Esophagus squamous epithelium (tissue), 5 donors: ENCODE measurements around the gene SMAGP. TPM values are rescaled to one million over a fixed set of nuclear protein-coding genes. Genes with fewer than 3 reads are reported as not detected.
"Not testable (repeated sequence)": the region's sequence is repeated elsewhere in the genome, so short reads cannot be mapped to it uniquely, and the experiment has no call there.

Experiments used
- DNase-seq: peaks from one replicate; lab custom pipeline; 2025; lab: John Stamatoyannopoulos, UW
- H3K27ac ChIP-seq, 4 donors: fragments of 200-600 bp; sonication (generic); one replicate each; pipeline ENCODE4 v1.5.1; 2016 to 2019; ENCODE audit warnings: mild to moderate bottlenecking in 1 of 4
- H3K27me3 ChIP-seq, 4 donors: fragments of 200-600 bp; sonication (generic); 1 replicate in 3 of 4; 2 replicates in 1 of 4; pipeline versions ENCODE4 v1.5.1 to v1.6.0; 2017 to 2021; ENCODE audit warnings: antibody characterized with exemption in 1 of 4
- H3K36me3 ChIP-seq, 3 donors: fragments of 200-600 bp; sonication (generic); one replicate each; pipeline ENCODE4 v1.5.1; 2016 to 2019
- H3K4me1 ChIP-seq, 3 donors: fragments of 200-600 bp; sonication (generic); one replicate each; pipeline ENCODE4 v1.5.1; 2017 to 2019
- H3K4me3 ChIP-seq, 4 donors: fragments of 200-600 bp; sonication (generic); 1 replicate in 3 of 4; 2 replicates in 1 of 4; pipeline ENCODE4 v1.5.1; 2016 to 2019; ENCODE audit warnings: mild to moderate bottlenecking in 2 of 4, moderate library complexity in 1 of 4
- H3K9me3 ChIP-seq, 3 donors: fragments of 200-600 bp; sonication (generic); one replicate each; pipeline ENCODE4 v1.5.1; 2016 to 2019
- CTCF ChIP-seq, 6 experiments: fragments of 450-650 bp in 4 of 6; fragments of 200-600 bp in 2 of 6; sonication (generic) in 2 of 6; IDR thresholded peaks; one replicate each; pipeline ENCODE4 v1.5.1; 2016 to 2019; ENCODE audit warnings: antibody characterized with exemption in 6 of 6, mild to moderate bottlenecking in 4 of 6, moderate library complexity in 4 of 6
- POLR2A ChIP-seq, 4 donors: fragments of 450-650 bp; IDR thresholded peaks; one replicate each; pipeline ENCODE4 v1.6.1; 2017; ENCODE audit warnings: antibody characterized with exemption in 4 of 4, mild to moderate bottlenecking in 4 of 4, moderate library complexity in 3 of 4
- WGBS, 2 donors: methylation state at CpG; one replicate each; pipeline ENCODE4 v1.1.5; 2018; 5-methylcytosine and 5-hydroxymethylcytosine counted together
- intact Hi-C: fragments of 100-400 bp; cut with DNase I; formaldehyde crosslinking; loops from one replicate; pipeline ENCODE4 v1.15.0; 2022
- total RNA-seq, 4 donors: library from RNA; depleted of rRNA; stranded (reverse); fragments of >200 nt; gene quantifications; one replicate each; pipeline ENCODE4 v1.1.0, GENCODE V29; 2016
- donor health status: DM: yes; HTN: yes; CAD: no.

Gene SMAGP
- total RNA-seq, 4 donors from 2014 or later: 97.8 to 169 (median 124) TPM

GRCh38 chr12:51307655-51308593 is 37.7 kb upstream of the SMAGP start:
- DNase-seq: no peak
- no peaks in the 10 kb centered on the region for H3K36me3 ChIP-seq
- H3K4me1 ChIP-seq: peaks cover 4 to 35% (median 14%) of the 10 kb centered on the region in 3 donors
- WGBS, 2 donors: 72 to 76% methylated on average over 5 to 6 of the region's 6 CpGs
- TF ChIP-seq CTCF (IDR thresholded peaks at IDR 0.05): no peak
- peak in 1 of 4 donors; percentile 43 for TF ChIP-seq POLR2A (IDR thresholded peaks at IDR 0.05)
- H3K27me3 ChIP-seq: no peaks in the 10 kb centered on the region
- intact Hi-C loops: no loop called here
- peak overlapping the region; percentile 42 to 83 (median 70) for H3K27ac ChIP-seq
- no peaks in the 10 kb centered on the region for H3K9me3 ChIP-seq
- H3K4me3 ChIP-seq: no peak overlapping the region

GRCh38 chr12:51306507-51306906 is 36.3 kb upstream of the SMAGP start:
- H3K36me3 ChIP-seq: no peaks in the 10 kb centered on the region
- DNase-seq: no peak
- H3K4me1 ChIP-seq: peaks cover 4 to 35% (median 14%) of the 10 kb centered on the region in 3 donors
- TF ChIP-seq CTCF (IDR thresholded peaks at IDR 0.05) (no peak), POLR2A (IDR thresholded peaks at IDR 0.05) (no peak)
- WGBS, 2 donors: 85 to 94% methylated on average over 5 of the region's 5 CpGs
- no peak overlapping the region for H3K27ac ChIP-seq
- no peak overlapping the region for H3K4me3 ChIP-seq
- no peaks in the 10 kb centered on the region for H3K9me3 ChIP-seq
- intact Hi-C loops: no loop called here
- H3K27me3 ChIP-seq: no peaks in the 10 kb centered on the region

GRCh38 chr12:51300768-51301167 is 30.6 kb upstream of the SMAGP start:
- H3K27ac ChIP-seq: not testable (repeated sequence)

GRCh38 chr12:51295651-51296050 is 25.4 kb upstream of the SMAGP start:
- TF ChIP-seq POLR2A (IDR thresholded peaks at IDR 0.05) (no peak), CTCF (IDR thresholded peaks at IDR 0.05) (no peak)
- H3K4me1 ChIP-seq: no peaks in the 10 kb centered on the region
- intact Hi-C loops: no loop called here
- H3K27me3 ChIP-seq: no peaks in the 10 kb centered on the region
- H3K4me3 ChIP-seq: no peak overlapping the region
- DNase-seq: no peak
- no peak overlapping the region for H3K27ac ChIP-seq
- no peaks in the 10 kb centered on the region for H3K9me3 ChIP-seq
- WGBS, 2 donors: 59 to 73% methylated on average over 4 to 5 of the region's 5 CpGs
- H3K36me3 ChIP-seq: no peaks in the 10 kb centered on the region

More at GRCh38 chr12:51300768-51301167, 30.6 kb upstream of the SMAGP start:
- H3K9me3 ChIP-seq, H3K4me1 ChIP-seq, intact Hi-C loops, H3K27me3 ChIP-seq, H3K4me3 ChIP-seq, DNase-seq, H3K36me3 ChIP-seq: not testable (repeated sequence)
- WGBS, 2 donors: 73 to 76% methylated on average over 5 to 10 of the region's 10 CpGs

- intact Hi-C loops, H3K27me3 ChIP-seq, H3K36me3 ChIP-seq, H3K4me3 ChIP-seq, H3K4me1 ChIP-seq, H3K9me3 ChIP-seq, DNase-seq, H3K27ac ChIP-seq: not testable (repeated sequence)
- 61 to 66% methylated on average over 10 of the region's 10 CpGs for WGBS, 2 donors
Observed at GRCh38 chr12:51294097-51294496, 23.9 kb upstream of the SMAGP start.

- TF ChIP-seq CTCF (IDR thresholded peaks at IDR 0.05) (no peak), POLR2A (IDR thresholded peaks at IDR 0.05) (no peak)
- Histone ChIP-seq H3K4me1 (no peaks in the 10 kb centered on the region), H3K27ac (no peak overlapping the region), H3K36me3 (no peaks in the 10 kb centered on the region), H3K4me3 (no peak overlapping the region), H3K27me3 (no peaks in the 10 kb centered on the region), H3K9me3 (no peaks in the 10 kb centered on the region)
- intact Hi-C loops: no loop called here
- no peak for DNase-seq
Observed at GRCh38 chr12:51293696-51294095, 23.5 kb upstream of the SMAGP start.

GRCh38 chr12:51291603-51292513 is 21.6 kb upstream of the SMAGP start:
- H3K36me3 ChIP-seq, H3K4me1 ChIP-seq, H3K9me3 ChIP-seq, intact Hi-C loops, DNase-seq, H3K27ac ChIP-seq, H3K4me3 ChIP-seq, H3K27me3 ChIP-seq: not testable (repeated sequence)
- 75 to 81% methylated on average over 6 to 7 of the region's 9 CpGs for WGBS, 2 donors
